Measurements from ENCODE around the gene DNMT3A.
"Not testable (repeated sequence)": the region's sequence is repeated elsewhere in the genome, so short reads cannot be mapped to it uniquely, and the experiment has no call there.

The DNMT3A gene

DNA sequence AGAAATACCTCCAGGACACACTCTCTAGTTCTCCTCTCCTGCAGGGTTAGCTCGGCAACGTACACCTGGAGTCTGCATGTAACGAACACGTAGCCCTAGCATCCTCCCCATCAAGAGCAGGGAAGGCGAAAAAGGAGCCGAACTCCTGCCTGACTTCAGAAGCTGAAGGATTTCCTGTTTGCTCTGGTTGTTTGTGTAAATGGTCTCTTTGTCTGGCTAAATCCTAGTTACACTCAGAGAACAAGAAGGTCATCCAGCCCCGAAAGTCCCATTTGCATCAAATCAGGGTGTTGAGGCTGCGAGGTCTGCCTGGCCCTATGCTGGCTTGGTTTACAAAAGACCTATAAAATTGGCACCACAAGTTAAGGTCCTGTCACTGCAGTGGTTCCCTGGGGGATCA lies 107.0 kb downstream of the DNMT3A start:
- DNase-seq (ENCODE audit: low spot score), result no peak

DNA sequence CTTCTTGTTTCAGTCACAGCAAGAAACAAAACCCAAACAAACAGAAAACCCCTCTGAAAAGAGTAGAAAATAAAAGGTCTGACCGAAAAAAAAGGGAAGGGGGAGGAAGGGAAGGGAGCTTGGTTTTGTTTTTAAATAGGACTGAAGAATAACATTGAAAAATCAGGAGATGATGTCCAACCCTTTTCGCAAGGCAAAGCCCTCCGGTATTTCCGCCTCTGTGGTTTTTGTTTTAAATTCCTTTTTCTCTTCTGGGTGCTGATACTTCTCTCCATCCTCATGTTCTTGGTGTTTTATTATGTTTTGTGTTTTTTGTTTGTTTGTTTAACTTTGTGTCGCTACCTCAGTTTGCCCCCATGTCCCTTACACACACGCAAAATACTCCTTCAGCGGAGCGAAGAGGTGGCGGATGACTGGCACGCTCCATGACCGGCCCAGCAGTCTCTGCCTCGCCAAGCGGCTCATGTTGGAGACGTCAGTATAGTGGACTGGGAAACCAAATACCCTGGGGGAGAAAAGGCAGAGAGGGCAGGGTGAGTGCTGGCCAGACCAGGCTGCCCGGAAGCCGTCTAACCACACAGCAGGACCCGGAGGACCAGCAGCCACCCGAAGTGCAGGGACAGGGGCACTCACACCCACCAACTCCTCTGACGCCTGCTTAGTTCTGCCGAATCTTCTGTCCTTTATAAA lies 107.7 kb downstream of the DNMT3A start:
- DNase-seq (ENCODE audit: low spot score), result no peak

DNA sequence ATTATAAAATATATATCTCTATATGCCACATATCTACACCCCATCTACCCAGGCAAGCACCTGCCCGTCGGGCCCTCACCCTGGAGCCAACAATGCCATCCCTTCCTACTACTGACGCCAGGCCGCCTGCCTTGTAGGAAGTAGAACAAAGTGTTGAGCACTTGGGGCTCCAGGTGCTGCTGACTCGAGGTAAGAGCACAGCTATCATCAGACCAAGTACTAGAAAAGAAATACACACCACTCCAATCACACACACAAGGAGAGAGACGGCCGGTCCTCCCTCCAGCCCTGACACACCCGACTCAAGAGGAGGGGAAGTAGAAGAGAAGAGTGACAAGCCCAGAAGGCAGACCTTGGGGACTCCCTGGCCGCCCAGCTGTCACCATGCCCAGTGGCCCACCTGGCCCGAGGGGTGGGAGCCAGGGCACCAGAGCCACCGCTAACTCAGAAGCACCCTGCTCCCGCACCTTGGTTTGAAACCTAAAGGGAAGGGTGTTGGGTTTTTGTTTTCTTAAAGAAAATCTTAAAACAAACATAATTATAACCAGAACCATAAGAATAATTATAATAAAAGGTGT lies 109.4 kb downstream of the DNMT3A start:
- DNase-seq (ENCODE audit: low spot score), result no peak

DNA sequence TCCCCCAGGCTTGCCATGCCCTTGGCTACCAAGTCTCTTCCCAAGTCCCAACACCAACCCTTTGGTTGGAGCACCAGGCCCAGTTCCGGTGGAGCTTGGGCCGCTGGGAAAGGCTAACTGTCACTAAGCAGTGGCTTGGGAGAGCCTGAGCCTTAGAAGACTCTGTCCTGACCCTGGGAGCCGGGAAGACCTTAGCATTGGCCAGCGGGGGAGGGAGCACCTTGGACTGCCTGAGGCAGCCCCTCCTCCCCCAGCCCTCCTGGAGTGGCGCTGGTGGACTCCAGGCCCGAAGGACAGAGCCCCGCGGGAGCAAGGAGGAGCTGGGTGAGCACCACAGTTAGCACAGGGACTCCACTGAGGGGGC lies 110.8 kb downstream of the DNMT3A start:
- no peak for DNase-seq (ENCODE audit: low spot score)

DNA sequence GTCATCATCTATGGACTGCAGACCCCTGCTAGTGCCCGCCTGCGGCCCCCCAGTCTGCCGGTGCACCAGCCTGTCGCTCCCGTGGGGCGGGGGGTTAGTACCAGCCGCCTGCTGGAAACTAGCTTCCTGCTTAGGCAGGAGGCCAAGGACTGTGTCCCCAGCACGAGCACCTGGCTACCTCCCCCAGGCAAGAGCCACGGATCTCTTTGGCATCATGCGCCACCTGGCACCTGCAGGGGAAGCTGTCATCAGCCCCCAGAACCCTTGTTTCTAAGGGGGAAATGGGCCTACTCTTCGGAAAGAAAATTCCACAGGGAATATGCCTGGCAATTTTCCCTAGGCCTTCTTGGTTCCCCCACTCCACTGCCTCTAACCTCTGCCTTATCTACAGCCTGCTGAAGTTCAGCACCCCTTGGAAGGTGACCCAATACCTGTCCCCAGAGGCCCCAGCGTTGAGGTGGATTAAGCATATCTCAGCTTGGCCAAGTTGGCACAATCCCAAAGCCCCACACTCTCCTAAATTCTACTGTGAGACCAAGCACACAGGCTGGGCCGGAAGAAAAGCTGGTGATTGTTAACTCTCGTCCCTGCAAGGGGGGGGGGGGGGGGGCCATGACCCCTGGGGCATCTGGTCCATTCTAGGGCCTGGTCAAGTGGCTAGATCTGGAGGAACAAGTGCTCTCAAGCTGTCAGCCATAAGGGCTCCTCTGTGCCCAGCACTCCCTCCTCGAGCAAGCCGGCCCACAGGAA lies 111.4 kb downstream of the DNMT3A start:
- no peak for DNase-seq (ENCODE audit: low spot score)

DNA sequence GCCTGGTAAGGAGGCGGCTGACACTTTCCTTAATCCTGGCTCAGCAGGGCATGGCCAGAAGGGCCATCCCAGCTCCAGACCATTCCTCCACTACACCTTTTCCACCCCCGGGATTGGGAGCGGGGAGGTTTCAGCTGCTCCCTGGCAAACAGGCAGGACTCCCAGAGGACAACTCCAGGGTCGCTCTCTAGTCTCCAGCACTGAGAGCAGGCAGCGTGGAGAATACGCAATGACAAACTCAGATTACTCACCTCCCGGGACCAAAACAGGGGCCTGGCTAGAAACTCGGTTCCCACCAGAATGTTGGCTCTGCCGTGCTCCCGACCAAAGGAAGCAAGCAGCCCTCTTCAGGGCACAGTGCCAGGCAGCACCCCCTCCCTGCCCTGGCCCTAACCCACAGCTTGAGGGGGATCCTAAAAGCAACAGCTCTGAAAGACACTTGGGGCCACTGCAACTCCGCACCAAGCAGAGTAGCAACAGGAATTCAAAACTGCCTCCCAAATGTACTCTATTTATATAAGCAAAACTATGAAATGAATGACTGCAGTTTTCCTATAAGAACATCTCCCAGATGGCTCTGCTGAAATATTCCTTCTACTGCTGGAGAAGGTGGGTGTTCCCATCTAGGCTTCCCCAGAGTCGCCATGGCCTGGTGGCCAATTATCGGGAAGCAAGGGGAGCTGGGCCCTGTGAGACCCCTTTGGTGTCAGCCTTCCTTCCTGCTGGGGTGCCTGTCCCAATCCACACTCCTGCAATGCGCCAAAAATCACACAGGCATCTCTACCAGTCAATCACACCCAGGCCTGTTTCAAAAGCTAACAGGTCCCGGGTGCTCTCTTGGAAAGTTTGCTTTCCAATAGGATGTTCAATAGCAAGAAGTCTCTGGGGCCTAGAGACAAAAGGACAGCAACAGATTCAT lies 112.2 kb downstream of the DNMT3A start:
- no peak for DNase-seq (ENCODE audit: low spot score)

DNA sequence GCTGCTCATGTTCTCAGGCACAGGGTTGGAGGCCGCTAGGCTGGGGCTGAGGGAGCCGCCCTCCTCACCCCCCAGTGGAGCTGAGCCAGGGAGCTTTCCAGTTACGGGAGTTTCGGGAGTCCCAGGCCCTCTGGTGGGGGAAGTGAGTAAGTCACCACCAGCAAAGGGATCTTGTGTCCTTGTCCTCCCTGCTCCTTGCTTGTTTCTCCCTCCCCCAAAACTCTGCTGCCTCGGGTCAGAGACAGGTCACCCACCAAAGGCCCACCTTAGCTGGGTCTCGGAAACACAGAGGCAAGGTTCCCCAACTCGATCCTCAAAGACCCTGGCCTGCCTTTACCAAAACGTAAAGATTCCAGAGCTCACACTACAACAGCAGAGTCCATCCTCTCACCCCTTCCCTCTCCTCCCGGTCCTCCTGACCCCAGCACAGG lies 112.9 kb downstream of the DNMT3A start:
- DNase-seq (ENCODE audit: low spot score), result peak; percentile 37

DNA sequence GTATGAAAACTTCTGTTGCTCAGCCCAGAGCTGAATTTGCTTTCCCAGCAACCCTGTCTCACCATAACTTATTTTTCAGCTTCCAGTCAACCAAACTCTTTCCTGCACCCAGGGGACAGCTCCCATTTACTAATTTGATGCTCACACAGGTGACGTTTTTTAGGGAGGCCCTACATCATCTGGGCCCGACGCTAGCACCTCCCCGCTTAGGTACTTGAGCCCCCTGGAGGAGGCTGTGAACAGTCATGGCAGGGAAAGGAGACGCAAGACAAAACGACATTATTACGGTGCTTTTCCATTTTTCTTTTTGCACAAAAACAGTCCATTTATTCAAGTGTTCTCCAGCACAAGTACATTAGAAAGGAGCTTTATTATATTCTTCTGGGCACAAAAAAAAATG lies 114.1 kb downstream of the DNMT3A start:
- no peak for DNase-seq (ENCODE audit: low spot score)

DNA sequence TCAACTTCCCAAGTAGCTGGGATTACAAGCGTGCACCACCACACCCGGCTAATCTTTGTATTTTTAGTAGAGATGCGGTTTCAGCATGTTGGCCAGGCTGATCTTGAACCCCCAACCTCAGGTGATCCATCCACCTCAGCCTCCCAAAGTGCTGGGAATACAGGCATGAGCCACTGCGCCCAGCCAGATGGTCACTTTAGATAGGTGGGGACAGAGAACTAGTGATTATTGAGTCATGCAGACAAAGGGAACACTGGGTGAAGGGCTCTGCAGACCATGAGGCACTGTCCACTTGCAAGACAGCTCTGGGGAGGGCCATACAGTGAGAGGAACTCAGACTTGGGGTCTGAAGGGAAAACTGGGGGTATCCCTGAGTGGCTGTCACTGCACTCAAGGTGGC lies 114.9 kb downstream of the DNMT3A start:
- DNase-seq (ENCODE audit: low spot score), result no peak

DNA sequence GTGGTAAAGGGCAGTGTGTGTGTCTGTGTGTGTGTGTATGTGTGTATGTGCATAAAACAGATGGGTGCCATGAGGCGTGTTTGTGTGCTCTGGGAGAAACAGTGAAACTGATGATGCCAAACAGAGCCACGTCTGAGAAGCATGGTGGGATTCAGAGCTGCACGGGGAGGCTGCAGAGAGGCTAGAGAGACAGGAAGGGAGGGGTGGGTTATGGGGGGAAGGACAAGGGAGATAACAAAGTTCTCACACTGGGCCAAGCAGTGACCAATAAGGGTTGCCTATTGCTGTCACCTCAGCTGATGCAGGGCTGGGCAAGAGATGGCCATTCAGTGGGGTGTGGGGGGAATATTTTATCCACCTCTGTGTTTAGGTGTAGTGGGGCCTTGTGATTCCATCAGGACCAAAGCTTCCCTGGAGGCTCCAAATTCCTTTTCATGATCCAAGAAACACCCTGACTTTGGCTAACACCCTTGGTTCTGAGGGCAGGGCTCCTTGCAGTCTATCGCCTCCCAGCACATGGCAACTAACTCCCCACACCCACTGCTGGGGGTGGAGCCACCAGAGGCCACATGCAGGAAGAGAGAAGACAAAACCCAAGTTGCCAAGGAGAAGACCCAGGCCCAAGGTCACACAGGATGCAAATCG lies 119.1 kb downstream of the DNMT3A start:
- no peak for DNase-seq (ENCODE audit: low spot score)

DNA sequence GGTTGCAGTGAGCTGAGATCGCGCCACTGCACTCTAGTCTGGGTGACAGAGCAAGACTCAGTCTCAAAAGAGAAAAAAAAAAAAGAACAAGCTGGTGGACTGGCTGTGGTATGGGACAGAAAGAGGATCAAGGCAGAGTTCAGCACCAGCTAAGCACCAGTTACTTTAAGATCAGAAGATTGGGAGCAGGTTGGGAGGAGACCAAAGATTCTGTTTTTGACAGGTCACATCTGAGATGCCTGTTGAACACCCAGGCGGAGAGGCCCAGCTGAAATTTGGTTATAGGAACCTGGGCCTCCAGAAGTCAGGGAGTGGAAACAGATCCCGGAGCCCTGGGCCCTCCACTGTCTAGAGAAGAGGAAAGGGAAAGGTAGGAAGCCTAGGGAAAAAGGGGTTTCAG lies 120.1 kb downstream of the DNMT3A start:
- no peak for DNase-seq (ENCODE audit: low spot score)

DNA sequence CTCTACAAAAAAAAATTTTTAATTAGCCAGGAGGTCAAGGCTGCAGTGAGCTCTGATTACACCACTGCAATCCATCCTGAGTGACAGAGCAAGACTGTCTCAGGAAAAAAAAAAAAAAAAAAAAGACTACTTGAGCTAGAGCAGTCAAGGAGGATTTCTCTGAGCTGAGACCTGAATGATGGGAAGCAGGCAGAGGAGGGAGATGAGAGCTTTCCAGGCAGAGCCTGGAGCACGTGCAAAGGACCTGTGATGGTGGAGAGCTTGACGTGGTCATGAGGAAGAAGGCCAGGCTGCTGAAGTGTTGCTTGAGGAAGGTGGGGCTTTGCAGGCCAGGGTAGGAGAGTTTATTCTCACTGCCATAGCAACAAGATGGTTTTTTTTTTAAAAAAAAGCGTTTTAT lies 121.4 kb downstream of the DNMT3A start:
- DNase-seq (ENCODE audit: low spot score), result no peak

DNA sequence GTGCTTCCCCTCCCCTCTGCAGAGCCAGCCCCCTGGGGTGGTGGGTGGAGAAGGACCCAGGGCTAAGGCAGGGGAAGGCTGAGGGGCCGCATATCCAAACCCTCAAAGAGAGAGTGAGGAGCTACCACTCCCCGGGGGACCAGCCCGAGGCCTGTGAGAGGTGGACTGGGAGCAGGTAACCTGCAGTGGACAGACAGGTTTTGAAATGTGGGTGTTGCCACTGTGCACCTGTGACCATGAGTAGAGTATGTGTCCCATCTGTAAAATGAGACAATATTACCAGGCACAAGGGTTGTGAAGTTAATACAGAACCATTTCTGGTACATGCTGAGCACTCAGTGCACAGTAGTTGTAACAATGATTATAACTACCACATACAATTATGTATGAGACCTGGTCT lies 122.1 kb downstream of the DNMT3A start:
- no peak for DNase-seq (ENCODE audit: low spot score)

DNA sequence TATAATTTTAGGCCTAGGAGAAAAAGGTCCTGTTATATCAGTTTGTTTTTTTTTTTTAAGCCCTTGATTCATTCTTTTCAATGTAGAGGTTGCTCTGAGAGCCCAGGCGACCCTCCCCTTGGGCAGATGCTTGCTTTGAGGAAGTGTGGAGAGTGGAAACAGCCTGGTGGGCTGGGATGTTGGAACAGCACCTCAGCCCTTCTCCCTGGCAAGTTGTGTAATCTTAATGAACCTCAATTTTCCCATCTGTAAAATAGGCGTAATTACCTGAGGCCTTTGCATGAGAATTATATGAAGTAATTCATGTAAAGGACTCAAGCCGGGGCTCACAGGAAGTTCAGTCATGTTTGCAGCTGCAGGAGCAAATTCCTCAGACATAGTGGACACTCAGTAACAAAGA lies 123.6 kb downstream of the DNMT3A start:
- no peak for DNase-seq (ENCODE audit: low spot score)

DNA sequence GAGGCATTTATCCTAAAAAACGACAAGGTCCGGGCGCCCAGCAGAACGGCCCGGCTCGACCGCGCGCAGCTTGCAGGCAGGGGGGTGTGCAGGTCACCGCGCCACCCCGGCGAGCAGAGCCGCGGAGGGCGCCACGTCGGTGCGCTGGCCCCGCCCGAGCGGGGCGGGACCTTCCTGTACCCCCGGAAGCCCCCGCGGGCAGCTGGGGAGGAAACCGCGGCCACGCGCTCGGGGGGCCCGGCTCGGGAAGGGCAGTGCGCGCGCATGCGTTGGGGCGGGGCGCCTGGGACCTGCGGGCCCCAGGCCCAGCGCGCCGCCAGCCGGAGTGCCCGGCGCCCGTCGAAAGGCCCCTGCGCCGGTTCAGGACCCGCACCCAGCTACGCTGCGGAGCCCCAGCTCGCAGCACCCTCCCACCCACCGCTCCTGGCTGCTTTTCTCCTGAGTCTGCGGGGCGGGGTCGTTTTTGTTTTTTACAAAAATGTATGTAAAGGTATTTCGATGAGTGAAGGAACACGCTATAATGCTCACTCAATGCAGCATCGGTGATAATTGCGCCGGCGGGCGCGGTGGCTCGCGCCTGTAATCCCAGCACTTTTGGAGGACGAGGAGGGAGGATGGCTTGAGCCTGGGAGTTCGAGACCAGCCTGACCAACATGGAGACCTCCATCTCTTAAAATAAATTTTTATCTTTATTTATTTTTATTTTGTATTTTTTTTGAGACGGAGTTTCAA lies 125.6 kb downstream of the DNMT3A start:
- peak; percentile 87 for DNase-seq (ENCODE audit: low spot score)

DNA sequence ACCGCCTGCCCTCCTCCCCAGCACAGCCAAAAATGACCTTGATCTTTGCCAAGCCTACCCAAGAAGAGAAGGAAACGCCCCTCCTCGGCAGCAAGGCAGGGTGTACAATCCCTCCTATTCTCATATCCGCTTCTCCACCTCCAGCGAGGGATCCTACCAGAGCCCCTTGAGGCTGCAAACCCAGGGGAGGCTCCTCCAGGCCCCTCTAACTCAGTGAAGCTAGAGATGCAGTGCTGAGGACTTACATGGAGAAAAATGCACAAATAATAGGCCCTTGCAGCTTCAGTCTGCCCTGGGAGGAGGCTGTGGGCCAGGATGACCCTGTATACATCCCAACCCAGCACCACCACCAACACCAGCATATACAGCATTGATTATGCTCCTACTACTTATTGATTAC lies 126.5 kb downstream of the DNMT3A start:
- DNase-seq (ENCODE audit: low spot score), result no peak

DNA sequence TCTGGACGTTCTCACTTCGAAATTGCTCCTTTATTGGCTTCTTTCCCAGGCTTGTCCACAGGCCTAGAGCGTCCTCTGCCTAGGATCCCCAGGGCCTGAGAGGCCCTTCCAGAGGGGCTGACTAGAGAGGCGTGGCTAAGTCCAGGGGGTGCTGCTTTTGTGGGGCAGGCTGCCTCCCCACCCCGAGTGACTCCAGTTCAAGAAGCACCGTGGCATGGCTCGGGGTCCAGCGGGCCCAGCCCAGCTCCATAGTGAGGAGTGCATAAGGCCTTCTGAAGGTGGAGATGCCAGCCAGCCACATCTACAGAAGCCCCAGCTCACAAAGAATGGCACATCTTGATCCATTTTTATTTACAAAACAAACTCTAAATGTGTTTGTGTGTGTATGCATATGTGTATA lies 128.5 kb downstream of the DNMT3A start:
- no peak for DNase-seq (ENCODE audit: low spot score)

DNA sequence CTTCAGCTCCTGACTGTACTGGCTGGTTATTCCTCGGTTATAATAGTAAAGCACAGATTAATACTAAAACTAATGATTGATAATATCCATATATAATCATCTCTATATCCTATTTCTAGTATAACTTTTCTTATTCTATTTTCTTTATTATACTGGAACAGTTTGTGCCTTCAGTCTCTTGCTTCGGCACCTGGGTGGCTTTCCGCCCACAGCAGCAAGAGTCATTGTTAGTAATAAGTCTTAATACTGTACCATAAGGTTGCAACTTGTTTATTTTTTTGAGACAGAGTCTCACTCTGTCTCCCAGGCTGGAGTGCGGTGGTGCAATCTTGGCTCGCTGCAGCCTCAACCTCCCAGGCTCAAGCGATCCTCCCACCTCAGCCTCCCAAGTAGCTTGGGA lies 130.8 kb downstream of the DNMT3A start:
- DNase-seq (ENCODE audit: low spot score), result not testable (repeated sequence)

DNA sequence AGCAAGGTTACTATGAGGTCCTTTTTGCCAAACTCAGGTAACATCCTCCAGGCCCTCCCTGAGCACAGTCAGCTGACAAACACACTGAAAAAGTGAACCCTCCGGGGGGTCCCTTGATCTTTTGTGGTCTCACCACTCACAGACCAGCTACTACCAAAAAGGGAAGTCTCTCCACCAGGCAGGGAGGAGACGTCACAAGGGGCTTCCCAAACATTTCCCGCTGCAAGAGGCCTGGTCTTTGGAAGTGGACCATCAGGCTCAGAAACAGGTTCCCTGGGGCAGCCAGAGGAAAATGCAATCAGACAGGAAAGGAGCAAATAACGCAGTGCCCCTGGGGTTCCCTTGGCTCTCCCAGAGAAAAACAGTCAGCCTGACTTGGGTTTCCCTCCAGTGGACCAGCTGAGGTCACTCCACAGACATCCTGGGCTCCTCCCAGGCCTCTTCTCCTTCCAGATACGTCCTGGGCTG lies 134.6 kb downstream of the DNMT3A start:
- no peak for DNase-seq (ENCODE audit: low spot score)

DNA sequence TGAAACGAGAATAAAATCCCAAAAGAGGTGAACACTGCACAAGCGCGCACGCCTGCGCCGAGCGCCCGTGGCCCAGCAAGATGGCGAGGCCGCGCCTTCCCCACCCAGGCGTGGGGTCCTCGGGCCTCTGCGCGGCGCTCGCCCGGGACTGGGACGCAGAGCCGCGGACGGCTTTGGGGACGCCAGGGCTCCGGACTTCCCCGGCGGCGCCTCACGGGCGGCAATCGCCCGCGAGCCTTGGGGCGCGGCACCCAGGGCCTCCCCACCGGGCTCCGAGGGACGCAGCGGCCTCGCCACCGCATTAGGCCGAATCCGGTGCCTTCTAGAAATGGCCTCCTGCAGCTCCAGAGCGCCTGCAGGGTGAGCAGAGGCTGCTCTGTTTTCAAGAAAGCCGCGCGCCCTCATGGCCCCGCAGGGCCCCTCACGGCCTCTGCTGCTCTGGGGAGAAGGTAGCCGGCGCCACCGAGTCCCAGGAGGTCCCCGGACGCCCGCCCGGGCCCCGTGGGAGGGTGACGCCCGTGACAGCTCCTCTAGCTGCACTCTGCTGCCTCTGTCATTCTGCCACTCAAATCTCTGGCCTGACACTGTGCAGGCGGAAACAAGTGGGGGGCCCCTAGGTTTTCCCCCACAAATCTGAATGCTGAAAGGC lies 137.4 kb downstream of the DNMT3A start:
- peak; percentile 13 for DNase-seq (ENCODE audit: low spot score)

DNA sequence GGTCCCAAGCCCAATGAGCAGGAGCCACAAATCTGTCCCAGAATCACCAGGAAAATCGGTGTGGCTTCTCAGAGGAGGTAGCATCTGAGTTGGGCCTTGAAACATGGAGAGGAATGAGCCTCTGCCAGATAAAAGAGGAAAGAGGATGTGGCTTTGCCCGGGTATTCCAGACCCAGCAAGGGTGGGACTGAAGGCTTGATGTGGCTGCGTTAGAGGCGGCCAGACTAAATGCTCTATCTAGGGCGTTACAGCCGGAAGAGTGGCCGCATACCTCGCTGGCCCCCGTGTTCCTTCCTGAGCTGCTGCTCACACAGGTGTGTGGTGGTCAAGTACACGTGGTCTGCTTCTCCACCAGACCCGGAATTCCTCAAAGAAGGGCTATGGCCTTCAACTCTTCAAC lies 139.4 kb downstream of the DNMT3A start:
- no peak for DNase-seq (ENCODE audit: low spot score)
